Sigmoid colon (tissue), 7 donors: ENCODE data around the gene NBPF9. TPM values are rescaled to one million over a fixed set of nuclear protein-coding genes. Genes with fewer than 3 reads are reported as not detected.
"Not testable (repeated sequence)": the region's sequence is repeated elsewhere in the genome, so short reads cannot be mapped to it uniquely, and the experiment has no call there.

Experiments used
- DNase-seq: peaks from one replicate; pipeline ENCODE4 v3.0.0-alpha.2; 2019
- H3K27ac ChIP-seq, 4 donors: fragments of 200-600 bp; sonication (generic); one replicate each; pipeline ENCODE4 v1.5.1; 2016 to 2019; ENCODE audit warnings: mild to moderate bottlenecking in 1 of 4
- H3K27me3 ChIP-seq, 3 donors: fragments of 200-600 bp; sonication (generic); one replicate each; pipeline ENCODE4 v1.5.1; 2019; ENCODE audit warnings: mild to moderate bottlenecking in 1 of 3
- H3K36me3 ChIP-seq, 4 donors: fragments of 200-600 bp; sonication (generic); one replicate each; pipeline ENCODE4 v1.5.1; 2016 to 2019
- H3K4me1 ChIP-seq, 4 donors: fragments of 200-600 bp; sonication (generic); one replicate each; pipeline ENCODE4 v1.5.1; 2017 to 2019
- H3K4me3 ChIP-seq, 4 donors: fragments of 200-600 bp; sonication (generic); one replicate each; pipeline ENCODE4 v1.5.1; 2017 to 2019; ENCODE audit warnings: mild to moderate bottlenecking in 2 of 4, moderate library complexity in 1 of 4
- H3K9me3 ChIP-seq, 4 donors: fragments of 200-600 bp in 3 of 4; sonication (generic) in 3 of 4; one replicate each; pipeline versions ENCODE4 v1.5.1 to v1.6.1; 2013 to 2019
- POLR2AphosphoS5 ChIP-seq, 4 donors: sonication (generic); formaldehyde crosslinking; IDR thresholded peaks; one replicate each; pipeline ENCODE4 v1.6.1; 2017; ENCODE audit warnings: antibody characterized with exemption in 4 of 4
- WGBS, 2 donors: extraction: QIAGEN DNeasy Blood & Tissue Kit; methylation state at CpG; one replicate each; pipeline ENCODE4 v1.1.7; 2013; 5-methylcytosine and 5-hydroxymethylcytosine counted together
- intact Hi-C: fragments of 100-400 bp; cut with DNase I; formaldehyde crosslinking; loops from one replicate; pipeline ENCODE4 v1.15.1; 2023
- polyA plus RNA-seq, 3 donors: library from polyadenylated mRNA; stranded (reverse); fragments of 200-250 nt; gene quantifications; one replicate each; pipeline ENCODE4 v1.2.3, GENCODE V29; 2013
- total RNA-seq, 4 donors: library from RNA; depleted of rRNA; stranded (reverse); fragments of >200 nt; gene quantifications; one replicate each; pipeline ENCODE4 v1.1.0, GENCODE V29; 2016
- donor health status: healthy with polysubstance abuse.
- donor health status: Bipolar disorder and iron deficiency.
- donor health status: healthy.

The NBPF9 gene
- total and polyA plus RNA-seq, 7 donors = 3.0 to 23.5 (median 8.9) TPM

DNA sequence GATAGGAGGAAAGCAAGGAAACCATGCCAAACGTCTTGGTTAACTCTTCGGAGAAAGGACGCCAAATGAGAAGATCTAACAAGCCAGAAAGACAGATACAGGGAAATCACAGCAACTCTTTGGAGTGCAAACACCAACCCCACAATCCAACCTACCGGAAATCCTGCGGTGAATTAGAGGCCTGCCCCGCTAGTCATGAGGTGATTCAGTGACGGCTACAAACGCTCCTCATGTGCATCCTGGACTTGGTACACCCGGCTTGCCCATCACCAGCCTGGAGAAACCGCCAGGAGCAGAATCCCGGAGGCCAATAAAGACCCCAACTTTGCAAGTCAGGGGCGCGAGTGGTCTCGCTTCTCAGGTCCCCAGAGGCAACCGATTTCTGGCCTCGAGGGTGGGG, 777 bp downstream of the NBPF9 start:
- peak; percentile 68 for DNase-seq
- H3K4me1 ChIP-seq, H3K27me3 ChIP-seq, H3K9me3 ChIP-seq, intact Hi-C loops, H3K36me3 ChIP-seq: not testable (repeated sequence)
- peak overlapping the region in 2 of 4 donors; percentile 58 to 82 for H3K27ac ChIP-seq
- H3K4me3 ChIP-seq = peak overlapping the region in 3 of 4 donors; percentile 47 to 59 (median 53)
- WGBS, 2 donors = 0% methylated on average over 8 of the region's 16 CpGs
- TF ChIP-seq POLR2AphosphoS5 (IDR thresholded peaks at IDR 0.05) = peak in 1 of 4 donors; percentile 13

DNA sequence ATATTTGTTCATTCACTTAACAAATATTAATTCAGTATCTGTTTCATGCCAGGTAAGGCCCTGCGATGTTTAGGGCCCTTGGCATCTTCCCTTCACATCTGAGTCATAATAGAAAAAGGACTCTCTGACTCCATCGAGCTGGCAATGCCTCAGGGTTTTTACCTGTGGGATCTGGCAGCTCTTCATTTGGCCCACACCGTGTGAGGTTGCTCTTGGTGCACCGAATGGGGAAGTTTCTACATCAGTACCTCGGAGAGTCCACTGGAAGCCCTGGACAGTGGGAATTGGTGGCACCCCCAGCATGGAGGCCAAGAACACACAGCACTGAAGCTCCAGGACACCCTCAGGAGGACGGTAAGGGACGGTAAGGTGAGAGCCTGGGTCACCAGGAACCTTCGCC, 5.1 kb downstream of the NBPF9 start:
- H3K4me1 ChIP-seq, H3K27me3 ChIP-seq, H3K36me3 ChIP-seq, H3K27ac ChIP-seq, H3K4me3 ChIP-seq, H3K9me3 ChIP-seq, intact Hi-C loops: not testable (repeated sequence)
- WGBS, 2 donors = 94 to 97% methylated on average over 6 of the region's 8 CpGs
- peak; percentile 35 for DNase-seq

DNA sequence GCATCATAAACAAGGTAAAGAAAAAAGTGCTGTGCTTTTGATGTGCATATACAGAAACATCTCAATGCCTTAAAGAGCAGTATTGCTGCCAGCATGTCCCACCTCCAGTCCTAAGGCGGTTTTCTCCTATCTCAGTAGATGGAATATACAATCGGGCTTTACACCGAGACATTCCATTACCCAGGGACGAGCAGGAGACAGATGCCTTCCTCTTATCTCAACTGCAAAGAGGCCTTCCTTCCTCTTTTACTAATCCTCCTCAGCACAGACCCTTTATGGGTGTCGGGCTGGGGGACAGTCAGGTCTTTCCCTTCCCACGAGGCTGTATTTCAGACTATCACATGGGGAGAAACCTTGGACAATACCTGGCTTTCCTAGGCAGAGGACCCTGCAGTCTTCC, 10.2 kb downstream of the NBPF9 start:
- H3K4me1 ChIP-seq, H3K36me3 ChIP-seq, intact Hi-C loops, H3K27me3 ChIP-seq, H3K4me3 ChIP-seq, DNase-seq, H3K27ac ChIP-seq, H3K9me3 ChIP-seq: not testable (repeated sequence)
- 60 to 90% methylated on average over 6 of the region's 6 CpGs for WGBS, 2 donors

DNA sequence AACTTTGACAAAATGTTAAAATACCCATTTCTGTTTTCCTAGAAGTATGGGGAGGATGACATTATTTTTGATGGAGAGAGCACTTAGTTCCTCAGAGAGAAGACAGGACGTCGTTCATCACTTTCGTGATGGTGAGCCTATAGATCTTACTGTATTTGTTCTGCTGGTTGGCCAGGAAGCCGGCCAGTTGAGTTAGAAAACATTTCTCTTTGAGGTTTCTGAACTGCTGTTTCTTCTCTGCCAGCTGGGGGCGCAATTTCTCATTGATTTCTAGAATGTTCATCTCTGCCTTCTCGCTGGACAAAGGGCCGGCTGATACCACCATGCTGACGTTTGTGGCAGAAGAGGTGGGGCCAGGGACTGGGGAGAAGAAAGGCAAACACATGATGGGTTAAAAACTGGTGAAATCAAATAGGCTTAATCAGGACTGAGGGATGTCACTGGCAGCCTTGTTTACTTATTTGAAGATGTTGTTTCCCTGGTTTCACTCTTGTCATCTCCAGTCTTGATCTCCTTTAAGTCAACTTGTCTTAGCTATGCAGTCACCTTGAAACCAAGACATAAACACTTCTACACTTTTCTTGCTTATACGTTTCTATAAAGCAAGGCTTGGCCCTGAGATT, 27.7 kb downstream of the NBPF9 start:
- WGBS, 2 donors = 50 to 59% methylated on average over 4 of the region's 9 CpGs
- H3K4me1 ChIP-seq, H3K9me3 ChIP-seq, H3K27me3 ChIP-seq, H3K27ac ChIP-seq, intact Hi-C loops, H3K4me3 ChIP-seq, H3K36me3 ChIP-seq, DNase-seq: not testable (repeated sequence)

DNA sequence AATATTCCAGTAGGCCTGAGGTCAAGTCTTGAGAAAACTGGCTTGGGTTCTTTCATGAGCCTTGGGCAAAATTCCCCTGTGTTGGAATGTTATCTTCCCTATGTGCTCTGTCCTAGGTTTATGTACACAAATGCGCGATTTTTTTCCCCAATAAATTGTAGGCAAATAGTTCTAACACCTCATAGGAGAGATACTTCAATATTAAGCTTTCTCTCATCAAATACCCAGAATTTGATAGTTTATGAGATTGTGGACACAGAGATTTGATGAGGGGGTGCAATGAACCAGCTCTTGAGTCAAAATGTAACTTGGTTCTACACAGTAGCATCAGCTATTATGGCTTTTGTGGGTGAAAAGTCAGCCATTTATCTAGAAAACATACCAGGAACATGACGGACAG, 38.7 kb downstream of the NBPF9 start:
- H3K9me3 ChIP-seq, DNase-seq, H3K4me1 ChIP-seq, H3K27ac ChIP-seq, H3K4me3 ChIP-seq, intact Hi-C loops, H3K27me3 ChIP-seq, H3K36me3 ChIP-seq: not testable (repeated sequence)
- 72 to 80% methylated on average over 3 of the region's 3 CpGs for WGBS, 2 donors

DNA sequence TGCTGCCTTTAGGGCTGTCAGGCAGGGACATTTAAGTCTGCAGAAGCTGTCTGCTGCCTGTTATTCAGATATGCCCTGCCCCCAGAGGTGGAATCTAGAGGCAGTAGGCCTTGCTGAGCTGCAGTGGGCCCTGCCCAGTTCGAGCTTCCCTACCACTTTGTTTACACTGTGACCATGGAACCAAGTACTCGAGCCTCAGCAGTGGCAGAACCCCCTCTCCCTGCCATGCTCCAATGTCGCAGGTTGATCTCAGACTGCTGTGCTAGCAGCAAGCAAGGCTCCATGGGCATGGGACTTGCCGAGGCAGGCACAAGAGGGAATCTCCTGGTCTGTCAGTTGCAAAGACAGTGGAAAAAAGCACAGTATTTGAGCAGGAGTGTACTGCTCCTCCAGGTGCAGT, 60.3 kb downstream of the NBPF9 start:
- H3K4me1 ChIP-seq, H3K27me3 ChIP-seq, H3K36me3 ChIP-seq, intact Hi-C loops, H3K9me3 ChIP-seq, DNase-seq, H3K4me3 ChIP-seq, H3K27ac ChIP-seq: not testable (repeated sequence)
- WGBS, 2 donors = 77 to 82% methylated on average over 3 to 4 of the region's 4 CpGs

DNA sequence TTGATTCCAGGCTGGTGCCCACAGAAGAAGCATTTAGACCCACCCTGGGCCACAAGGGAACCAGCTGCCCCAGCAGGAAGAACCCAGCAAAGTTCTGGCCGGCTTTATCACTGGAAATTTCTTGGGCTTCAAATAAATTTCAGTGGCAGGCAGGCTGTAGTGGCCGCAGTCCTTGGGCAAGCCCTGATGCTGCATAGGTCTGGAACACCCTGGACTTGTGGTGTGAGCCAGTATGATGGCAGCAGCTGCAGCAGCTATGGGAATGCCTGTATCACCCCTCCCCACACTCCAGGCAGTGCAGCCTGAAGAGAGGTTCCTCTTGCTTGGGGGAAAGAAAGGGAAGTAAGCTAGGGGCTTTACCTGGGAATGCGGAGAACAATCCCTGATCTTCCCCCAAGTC, 69.4 kb downstream of the NBPF9 start:
- H3K27ac ChIP-seq, H3K4me1 ChIP-seq, DNase-seq, H3K9me3 ChIP-seq, intact Hi-C loops, H3K27me3 ChIP-seq, H3K36me3 ChIP-seq, H3K4me3 ChIP-seq: not testable (repeated sequence)
- WGBS, 2 donors = 78 to 81% methylated on average over 2 of the region's 3 CpGs

DNA sequence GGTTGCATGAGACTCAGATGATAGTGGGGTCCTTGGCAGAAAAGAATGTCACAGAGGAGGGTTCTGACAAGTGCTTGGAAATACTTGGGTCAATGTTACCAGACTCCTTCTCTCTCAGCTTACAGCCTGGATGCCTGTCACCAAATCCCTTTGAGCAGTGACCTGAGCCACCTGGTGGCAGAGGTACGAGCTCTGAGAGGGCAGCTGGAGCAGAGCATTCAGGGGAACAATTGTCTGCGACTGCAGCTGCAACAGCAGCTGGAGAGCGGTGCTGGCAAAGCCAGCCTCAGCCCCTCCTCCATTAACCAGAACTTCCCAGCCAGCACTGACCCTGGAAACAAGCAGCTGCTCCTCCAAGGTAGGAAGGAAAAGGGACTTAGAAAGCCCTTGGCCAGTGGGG, 79.0 kb downstream of the NBPF9 start:
- H3K4me3 ChIP-seq, H3K27ac ChIP-seq, H3K9me3 ChIP-seq, H3K27me3 ChIP-seq, H3K36me3 ChIP-seq, intact Hi-C loops, DNase-seq, H3K4me1 ChIP-seq: not testable (repeated sequence)
- WGBS, 2 donors = no CpG with 5 or more reads among the region's 3 CpGs

DNA sequence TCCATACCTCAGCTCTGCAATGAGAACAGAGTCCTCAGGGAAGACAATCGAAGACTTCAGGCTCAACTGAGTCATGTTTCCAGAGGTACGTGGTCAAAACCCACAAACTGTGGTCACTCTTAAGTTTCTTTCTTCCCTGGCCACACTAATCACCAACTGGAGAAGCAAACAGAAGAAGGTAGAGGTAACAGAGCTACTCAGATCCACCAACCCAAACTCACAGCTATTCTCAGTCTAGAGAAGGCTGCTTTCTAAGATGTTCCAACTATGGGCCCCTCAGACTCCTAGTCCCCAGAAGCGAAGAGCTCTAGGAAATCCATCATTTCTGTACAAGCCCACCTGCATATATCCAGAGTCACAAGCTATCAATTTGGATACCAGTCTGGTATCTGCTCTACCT, 84.8 kb downstream of the NBPF9 start:
- 87 to 88% methylated on average over 2 of the region's 3 CpGs for WGBS, 2 donors

DNA sequence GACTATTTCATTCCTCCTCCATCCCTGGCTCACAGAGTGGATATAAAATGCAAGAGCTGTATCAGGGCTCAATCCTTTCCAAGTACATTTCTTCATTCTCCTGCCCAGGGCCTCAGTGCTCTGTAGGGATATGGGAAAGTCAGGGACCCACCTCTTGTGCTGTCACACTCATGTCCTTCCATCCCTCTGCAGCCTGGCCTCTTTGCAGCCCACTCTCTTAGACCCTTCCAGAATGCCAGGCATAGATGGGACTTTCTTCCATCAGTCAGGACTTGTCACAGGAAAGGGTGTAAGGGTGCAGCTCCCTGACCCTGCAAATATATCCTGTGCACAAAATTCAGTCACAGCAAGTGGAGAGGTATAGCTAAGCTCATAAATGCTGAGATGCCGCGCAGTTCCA, 86.7 kb downstream of the NBPF9 start:
- H3K4me3 ChIP-seq, H3K9me3 ChIP-seq, H3K4me1 ChIP-seq, H3K27me3 ChIP-seq, intact Hi-C loops, DNase-seq, H3K36me3 ChIP-seq, H3K27ac ChIP-seq: not testable (repeated sequence)
- WGBS, 2 donors = 94 to 98% methylated on average over 2 of the region's 2 CpGs

More for the DNA sequence above, 84.8 kb downstream of the NBPF9 start:
- H3K27me3 ChIP-seq, intact Hi-C loops, H3K9me3 ChIP-seq, DNase-seq, H3K27ac ChIP-seq, H3K4me1 ChIP-seq, H3K36me3 ChIP-seq, H3K4me3 ChIP-seq: not testable (repeated sequence)

DNA sequence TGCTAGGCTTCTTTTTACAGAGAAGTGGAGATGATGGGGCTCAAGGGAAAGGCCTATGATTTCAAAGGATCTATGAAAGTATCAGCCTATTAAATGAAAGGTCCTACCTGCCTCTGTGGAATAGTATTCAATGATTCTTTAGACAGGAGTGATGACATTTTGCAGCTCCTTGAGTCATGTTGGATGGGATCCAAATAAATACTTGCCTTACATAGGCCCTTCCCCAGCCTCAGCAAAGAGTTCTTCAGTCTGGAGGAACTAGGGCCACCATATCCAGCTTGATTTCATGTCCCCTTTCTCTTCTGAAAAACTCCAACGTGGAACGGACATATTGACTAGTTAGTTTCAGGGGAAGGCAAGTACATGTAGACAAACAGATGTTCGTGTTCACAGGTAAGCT, 87.8 kb downstream of the NBPF9 start:
- H3K27ac ChIP-seq, H3K36me3 ChIP-seq, H3K4me3 ChIP-seq, H3K9me3 ChIP-seq, intact Hi-C loops, H3K4me1 ChIP-seq, H3K27me3 ChIP-seq, DNase-seq: not testable (repeated sequence)
- 88 to 90% methylated on average over 3 of the region's 3 CpGs for WGBS, 2 donors

DNA sequence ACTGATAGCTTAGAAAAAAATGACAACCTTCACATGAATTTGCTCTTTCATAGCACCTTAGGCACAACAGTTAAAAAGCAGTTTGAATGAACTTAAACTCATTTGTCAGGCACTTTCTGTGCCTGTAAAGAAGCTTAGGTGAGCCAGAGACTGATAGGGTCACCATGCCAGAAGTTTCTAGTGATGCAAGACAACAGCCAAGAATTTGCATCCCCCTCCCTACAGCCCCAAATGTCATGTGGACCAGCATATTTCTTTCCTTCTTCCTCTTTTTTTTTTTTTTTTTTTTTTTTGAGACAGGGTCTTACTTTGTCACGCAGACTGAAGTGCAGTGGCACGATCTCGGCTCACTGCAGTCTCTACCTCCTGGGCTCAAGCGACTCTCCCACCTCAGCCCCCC, 89.8 kb downstream of the NBPF9 start:
- DNase-seq, H3K27me3 ChIP-seq, H3K4me3 ChIP-seq, H3K4me1 ChIP-seq, H3K9me3 ChIP-seq, H3K27ac ChIP-seq, H3K36me3 ChIP-seq, intact Hi-C loops: not testable (repeated sequence)
- WGBS, 2 donors = 59 to 86% methylated on average over 4 of the region's 4 CpGs

DNA sequence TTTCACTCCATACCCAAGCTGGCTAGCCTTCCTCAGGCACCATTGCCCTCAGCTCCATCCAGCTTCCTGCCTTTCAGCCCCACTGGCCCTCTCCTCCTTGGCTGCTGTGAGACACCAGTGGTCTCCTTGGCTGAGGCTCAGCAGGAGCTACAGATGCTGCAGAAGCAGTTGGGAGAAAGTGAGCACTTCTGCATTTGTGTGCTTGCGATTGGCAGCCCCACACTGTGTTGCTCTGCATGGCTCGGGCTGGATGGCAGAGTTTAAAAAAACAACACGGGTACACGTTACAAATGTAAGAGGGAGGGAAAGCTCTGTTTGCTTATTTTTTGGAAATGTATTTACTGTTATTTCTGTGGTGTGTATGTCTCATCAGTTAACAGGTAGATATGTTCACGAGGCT, 90.8 kb downstream of the NBPF9 start:
- H3K4me3 ChIP-seq, H3K9me3 ChIP-seq, DNase-seq, intact Hi-C loops, H3K4me1 ChIP-seq, H3K27ac ChIP-seq, H3K36me3 ChIP-seq, H3K27me3 ChIP-seq: not testable (repeated sequence)
- 62 to 90% methylated on average over 1 of the region's 5 CpGs for WGBS, 2 donors

DNA sequence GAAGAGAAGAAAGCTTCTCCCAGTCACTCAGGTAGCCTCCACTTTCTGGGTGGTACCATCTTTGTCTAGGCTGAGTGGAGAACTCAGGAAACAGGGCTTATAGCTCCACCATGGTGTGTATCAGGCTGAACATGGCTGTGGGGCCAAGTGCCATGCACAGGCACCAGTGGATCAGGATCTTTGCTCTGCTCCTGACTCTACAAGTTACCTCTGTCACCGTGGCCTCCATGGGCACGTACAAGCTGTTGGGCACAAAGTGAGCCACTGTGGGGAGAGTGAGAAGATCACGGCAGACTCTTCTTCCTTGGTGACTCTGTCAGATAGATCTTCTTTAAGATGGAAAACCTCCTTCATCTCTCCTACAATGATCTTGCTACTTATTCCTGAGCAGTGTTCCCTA, 93.6 kb downstream of the NBPF9 start:
- H3K4me3 ChIP-seq, intact Hi-C loops, H3K36me3 ChIP-seq, H3K27me3 ChIP-seq, H3K9me3 ChIP-seq, DNase-seq, H3K4me1 ChIP-seq, H3K27ac ChIP-seq: not testable (repeated sequence)
- WGBS, 2 donors = 95 to 96% methylated on average over 3 of the region's 3 CpGs
